ENCODE results near the gene DOCK11. TPM values are rescaled to one million over a fixed set of nuclear protein-coding genes. Genes with fewer than 3 reads are reported as not detected.

Gene DOCK11
- total and polyA plus RNA-seq, 2 experiments from 2014 or later: 7.6 to 8.3 TPM

GRCh38 chrX:118675326-118675965, 179.8 kb downstream of the DOCK11 start:
- Histone ChIP-seq H3K79me2 (no peaks in the 10 kb centered on the region), H3K4me1 (ENCODE audit: insufficient read depth) (no peaks in the 10 kb centered on the region), H2AFZ (no peak overlapping the region), H3K9me2 (replicated peaks; ENCODE audit: insufficient read depth) (no peaks in the 10 kb centered on the region), H3K4me3 (no peak overlapping the region), H3K27me3 (no peaks in the 10 kb centered on the region), H3K9me3 (ENCODE audit: low read depth) (no peaks in the 10 kb centered on the region), H4K20me1 (ENCODE audit: insufficient read depth, poor library complexity, severe bottlenecking) (no peaks in the 10 kb centered on the region), H3K4me2 (no peak overlapping the region), H3K27ac (no peak overlapping the region), H3K36me3 (replicated peaks; ENCODE audit: insufficient read depth, low read depth) (no peaks in the 10 kb centered on the region)
- no peak for DNase-seq (ENCODE audit: low spot score)
- TF ChIP-seq EZH2 (IDR thresholded peaks at IDR 0.05; ENCODE audit: borderline replicate concordance): no peak
- TF ChIP-seq CTCF (IDR thresholded peaks at IDR 0.05; ENCODE audit: poor library complexity): no peak
- TF ChIP-seq EZH2phosphoT487 (IDR thresholded peaks at IDR 0.05; ENCODE audit: low read depth, severe bottlenecking, unreplicated experiment): no peak
- WGBS (ENCODE audit: low lambda C conversion rate, missing lambda C conversion rate): 77% methylated on average over 4 of the region's 4 CpGs

GRCh38 chrX:118675966-118676349, 180.3 kb downstream of the DOCK11 start:
- no peak overlapping the region for H3K4me2 ChIP-seq
- no peak for TF ChIP-seq EZH2 (IDR thresholded peaks at IDR 0.05; ENCODE audit: borderline replicate concordance)
- TF ChIP-seq CTCF (IDR thresholded peaks at IDR 0.05; ENCODE audit: poor library complexity): no peak
- no peak for TF ChIP-seq EZH2phosphoT487 (IDR thresholded peaks at IDR 0.05; ENCODE audit: low read depth, severe bottlenecking, unreplicated experiment)
- H3K9me2 ChIP-seq (replicated peaks; ENCODE audit: insufficient read depth): no peaks in the 10 kb centered on the region
- no peaks in the 10 kb centered on the region for H3K4me1 ChIP-seq (ENCODE audit: insufficient read depth)
- H2AFZ ChIP-seq: no peak overlapping the region
- H3K27ac ChIP-seq: no peak overlapping the region
- H3K9me3 ChIP-seq (ENCODE audit: low read depth): no peaks in the 10 kb centered on the region
- no peaks in the 10 kb centered on the region for H4K20me1 ChIP-seq (ENCODE audit: insufficient read depth, poor library complexity, severe bottlenecking)
- H3K79me2 ChIP-seq: no peaks in the 10 kb centered on the region
- H3K36me3 ChIP-seq (replicated peaks; ENCODE audit: insufficient read depth, low read depth): no peaks in the 10 kb centered on the region
- no peak for DNase-seq (ENCODE audit: low spot score)
- no peaks in the 10 kb centered on the region for H3K27me3 ChIP-seq
- H3K4me3 ChIP-seq: no peak overlapping the region

DNA sequence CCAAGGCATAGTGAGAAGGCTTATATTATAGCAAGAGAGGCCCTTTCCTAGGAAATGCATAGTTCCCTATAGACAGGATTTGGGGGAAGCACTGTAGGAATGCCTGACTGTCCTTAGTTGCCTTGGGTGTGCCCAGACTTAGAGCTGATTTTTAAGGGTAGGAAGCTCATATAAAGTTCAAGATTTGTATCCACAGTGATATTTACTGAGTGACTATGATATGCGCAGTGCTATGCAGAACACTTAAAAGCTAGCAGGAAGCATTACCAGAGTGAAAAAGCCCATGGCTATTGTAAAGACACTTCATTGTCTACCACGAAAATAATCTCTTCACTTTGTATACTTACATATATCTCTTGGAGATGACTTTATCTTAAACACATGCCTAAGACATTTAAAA, 181.7 kb downstream of the DOCK11 start:
- no peak for TF ChIP-seq EZH2 (IDR thresholded peaks at IDR 0.05; ENCODE audit: borderline replicate concordance)
- TF ChIP-seq CTCF (IDR thresholded peaks at IDR 0.05; ENCODE audit: poor library complexity): no peak
- no peak for TF ChIP-seq EZH2phosphoT487 (IDR thresholded peaks at IDR 0.05; ENCODE audit: low read depth, severe bottlenecking, unreplicated experiment)
- Histone ChIP-seq H3K9me2 (replicated peaks; ENCODE audit: insufficient read depth) (no peaks in the 10 kb centered on the region), H3K9me3 (ENCODE audit: low read depth) (no peaks in the 10 kb centered on the region), H3K36me3 (replicated peaks; ENCODE audit: insufficient read depth, low read depth) (no peaks in the 10 kb centered on the region), H2AFZ (no peak overlapping the region), H3K4me2 (no peak overlapping the region), H3K27ac (no peak overlapping the region), H3K79me2 (no peaks in the 10 kb centered on the region), H3K4me3 (no peak overlapping the region), H3K27me3 (no peaks in the 10 kb centered on the region), H3K4me1 (ENCODE audit: insufficient read depth) (no peaks in the 10 kb centered on the region), H4K20me1 (ENCODE audit: insufficient read depth, poor library complexity, severe bottlenecking) (no peaks in the 10 kb centered on the region)
- 58% methylated on average over 2 of the region's 2 CpGs for WGBS (ENCODE audit: low lambda C conversion rate, missing lambda C conversion rate)
- DNase-seq (ENCODE audit: low spot score): no peak

All from hepatocyte (in vitro differentiated cells).